Measurements from ENCODE around the gene PRKCA.

GRCh38 chr17:66582373-66583111 lies 280.1 kb downstream of the PRKCA start:
- TF ChIP-seq POLR2AphosphoS5 (IDR thresholded peaks at IDR 0.05; ENCODE audit: low read depth, low read length): no peak
- no peak for TF ChIP-seq TAF1 (IDR thresholded peaks at IDR 0.05; ENCODE audit: borderline replicate concordance, insufficient read depth, low read length)
